Kidney (tissue), 14 donors: Measurements from ENCODE around the gene CCNT2. TPM values are rescaled to one million over a fixed set of nuclear protein-coding genes. Genes with fewer than 3 reads are reported as not detected.
"Not testable (repeated sequence)": the region's sequence is repeated elsewhere in the genome, so short reads cannot be mapped to it uniquely, and the experiment has no call there.

ENCODE experiments used
- DNase-seq, 5 donors: peaks; one replicate each; pipeline ENCODE4 v3.0.0-alpha.2; 2013 to 2020
- FAIRE-seq: peaks from 2 replicates; lab custom pipeline; 2012; peaks lifted over from hg19 to GRCh38; lab: Jason Lieb, UNC
- H3K27ac ChIP-seq, 2 donors: one replicate each; pipeline ENCODE4 v1.7.0; 2013; ENCODE audit warnings: low read depth in 2 of 2, low read length in 2 of 2, inconsistent platforms in 1 of 2
- H3K27me3 ChIP-seq: one replicate; pipeline ENCODE4 v1.7.1; 2013; ENCODE audit warnings: low read length, inconsistent platforms; ENCODE audit not compliant: control insufficient read depth, insufficient read depth
- H3K36me3 ChIP-seq, 3 donors: one replicate each; pipeline versions ENCODE4 v1.7.0 to v1.7.1; 2013; ENCODE audit warnings: low read length in 3 of 3, control low read depth in 1 of 3, inconsistent platforms in 1 of 3; ENCODE audit not compliant: insufficient read depth in 3 of 3, control insufficient read depth in 2 of 3
- H3K4me1 ChIP-seq, 3 donors: one replicate each; pipeline versions ENCODE4 v1.7.0 to v1.7.1; 2013; ENCODE audit warnings: low read length in 3 of 3, inconsistent platforms in 1 of 3, low read depth in 1 of 3; ENCODE audit not compliant: control insufficient read depth in 2 of 3, insufficient read depth in 2 of 3
- H3K4me3 ChIP-seq, 3 donors: one replicate each; pipeline versions ENCODE4 v1.7.0 to v1.8.1; 2013; ENCODE audit warnings: low read length in 3 of 3, control low read depth in 1 of 3, inconsistent platforms in 1 of 3
- H3K9ac ChIP-seq, 3 donors: one replicate each; pipeline versions ENCODE4 v1.7.0 to v1.7.1; 2013; ENCODE audit warnings: low read length in 3 of 3, control low read depth in 1 of 3, inconsistent platforms in 1 of 3
- H3K9me3 ChIP-seq, 3 donors: one replicate each; pipeline versions ENCODE4 v1.7.0 to v1.7.1; 2013; ENCODE audit warnings: low read length in 3 of 3, control low read depth in 1 of 3, inconsistent platforms in 1 of 3; ENCODE audit not compliant: control insufficient read depth in 2 of 3, insufficient read depth in 1 of 3
- CTCF ChIP-seq: IDR thresholded peaks from 3 replicates; pipeline ENCODE4 v1.5.1; 2012; ENCODE audit warnings: mild to moderate bottlenecking, moderate library complexity, borderline replicate concordance; ENCODE audit not compliant: insufficient read depth; ENCODE audit errors: extremely low read depth
- intact Hi-C: fragments of 100-400 bp; cut with DNase I; formaldehyde crosslinking; loops from one replicate; pipeline ENCODE4 v1.11.1; 2022
- polyA plus RNA-seq: library from polyadenylated mRNA; stranded (reverse); fragments of 350-450 nt; fragmentation: Illumina TruSeq; extraction: RNeasy Lipid Tissue Mini Kit (QIAGEN cat#74804); gene quantifications from one replicate; pipeline ENCODE4 v1.2.3, GENCODE V29; 2014; ENCODE audit warnings: low read depth, low replicate concordance; ENCODE audit not compliant: insufficient read depth
- total RNA-seq: library from RNA; stranded (reverse); fragmentation: NEBNext Ultra II Directional; extraction: Animal tissue kit (Norgen Biotek cat#: 25700); gene quantifications from one replicate; pipeline ENCODE4 v1.2.1, GENCODE V29; 2021
- donor health status: control.
- donor health status: control.
- donor health status: control.
- donor health status: control.
- donor health status: control.
- donor health status: DM: yes; HTN: yes; CAD: no.
- donor health status: Normal renal cell carcinoma (clear cell type).

Gene CCNT2
- total and polyA plus RNA-seq, 2 donors from 2014 or later = 7.0 to 42.1 TPM

- no peak for FAIRE-seq
- peaks cover 10 to 37% (median 23%) of the 10 kb centered on the region in 3 donors for H3K36me3 ChIP-seq
Observed at GRCh38 chr2:134954065-134954464, 35.4 kb downstream of the CCNT2 start.

GRCh38 chr2:134955744-134956143 lies 37.1 kb downstream of the CCNT2 start:
- FAIRE-seq (no peak), DNase-seq (no peak)
- H3K27ac ChIP-seq = no peak overlapping the region
- no peaks in the 10 kb centered on the region for H3K4me1 ChIP-seq
- H3K27me3 ChIP-seq = no peaks in the 10 kb centered on the region
- intact Hi-C loops = no loop called here
- TF ChIP-seq CTCF = no peak
- H3K36me3 ChIP-seq = peaks cover 7 to 29% (median 21%) of the 10 kb centered on the region in 3 donors
- no peaks in the 10 kb centered on the region for H3K9me3 ChIP-seq
- H3K9ac ChIP-seq = no peak overlapping the region
- no peak overlapping the region for H3K4me3 ChIP-seq

More at GRCh38 chr2:134954065-134954464, 35.4 kb downstream of the CCNT2 start:
- Histone ChIP-seq H3K4me3 (no peak overlapping the region), H3K27ac (no peak overlapping the region), H3K27me3 (no peaks in the 10 kb centered on the region), H3K9me3 (no peaks in the 10 kb centered on the region), H3K4me1 (no peaks in the 10 kb centered on the region), H3K9ac (no peak overlapping the region)
- intact Hi-C loops = no loop called here
- no peak for DNase-seq
- no peak for TF ChIP-seq CTCF

GRCh38 chr2:134957477-134957876 lies 38.9 kb downstream of the CCNT2 start:
- no peak for FAIRE-seq
- H3K9ac ChIP-seq = no peak overlapping the region
- H3K27ac ChIP-seq = no peak overlapping the region
- intact Hi-C loops = no loop called here
- no peak for TF ChIP-seq CTCF
- no peaks in the 10 kb centered on the region for H3K27me3 ChIP-seq
- H3K4me1 ChIP-seq = no peaks in the 10 kb centered on the region
- no peak for DNase-seq
- peaks cover 7 to 23% (median 18%) of the 10 kb centered on the region in 3 donors for H3K36me3 ChIP-seq
- H3K9me3 ChIP-seq = no peaks in the 10 kb centered on the region
- no peak overlapping the region for H3K4me3 ChIP-seq

GRCh38 chr2:134967166-134967565 lies 48.5 kb downstream of the CCNT2 start:
- H3K27me3 ChIP-seq, FAIRE-seq, H3K9ac ChIP-seq, H3K4me1 ChIP-seq, H3K9me3 ChIP-seq, H3K4me3 ChIP-seq, intact Hi-C loops, H3K27ac ChIP-seq, H3K36me3 ChIP-seq: not testable (repeated sequence)
- DNase-seq = peak in 1 of 5 donors; percentile 3
